ENCODE data around the gene TEX26. TPM values are rescaled to one million over a fixed set of nuclear protein-coding genes. Genes with fewer than 3 reads are reported as not detected.

TEX26 gene
- total RNA-seq, 2 donors from 2014 or later = not detected

DNA sequence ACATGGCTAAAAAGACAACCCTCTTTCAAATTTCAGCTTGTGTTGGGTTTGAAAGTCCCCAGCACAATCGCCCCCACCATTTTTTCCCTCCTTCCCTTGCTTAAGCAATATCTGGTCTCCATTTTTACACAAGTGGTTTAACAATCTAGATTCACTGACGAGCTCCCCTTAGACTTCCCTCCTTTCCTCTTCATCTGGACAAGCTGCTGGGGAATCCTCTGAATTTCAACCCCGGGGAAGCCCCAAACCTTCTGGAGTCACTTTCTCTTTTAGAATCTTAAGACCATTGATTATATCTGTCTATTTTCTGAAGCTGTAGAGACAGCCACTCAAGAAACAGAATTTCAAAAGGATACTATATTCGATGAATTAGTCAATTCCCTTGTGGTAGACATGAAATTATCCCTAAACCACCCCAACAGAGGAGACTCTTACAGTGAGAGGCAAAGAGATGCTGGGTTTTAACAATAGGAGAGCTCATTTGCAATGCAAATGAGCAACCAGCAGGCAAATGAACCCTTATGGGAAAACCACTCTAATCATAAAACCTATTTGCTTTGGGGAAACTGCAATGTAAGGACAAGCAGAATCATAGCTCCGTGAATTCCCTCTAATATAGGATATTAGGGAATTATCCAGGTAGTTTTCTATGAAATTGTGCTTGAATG is 78.9 kb downstream of the TEX26 start:
- TF ChIP-seq, protein P1, sequence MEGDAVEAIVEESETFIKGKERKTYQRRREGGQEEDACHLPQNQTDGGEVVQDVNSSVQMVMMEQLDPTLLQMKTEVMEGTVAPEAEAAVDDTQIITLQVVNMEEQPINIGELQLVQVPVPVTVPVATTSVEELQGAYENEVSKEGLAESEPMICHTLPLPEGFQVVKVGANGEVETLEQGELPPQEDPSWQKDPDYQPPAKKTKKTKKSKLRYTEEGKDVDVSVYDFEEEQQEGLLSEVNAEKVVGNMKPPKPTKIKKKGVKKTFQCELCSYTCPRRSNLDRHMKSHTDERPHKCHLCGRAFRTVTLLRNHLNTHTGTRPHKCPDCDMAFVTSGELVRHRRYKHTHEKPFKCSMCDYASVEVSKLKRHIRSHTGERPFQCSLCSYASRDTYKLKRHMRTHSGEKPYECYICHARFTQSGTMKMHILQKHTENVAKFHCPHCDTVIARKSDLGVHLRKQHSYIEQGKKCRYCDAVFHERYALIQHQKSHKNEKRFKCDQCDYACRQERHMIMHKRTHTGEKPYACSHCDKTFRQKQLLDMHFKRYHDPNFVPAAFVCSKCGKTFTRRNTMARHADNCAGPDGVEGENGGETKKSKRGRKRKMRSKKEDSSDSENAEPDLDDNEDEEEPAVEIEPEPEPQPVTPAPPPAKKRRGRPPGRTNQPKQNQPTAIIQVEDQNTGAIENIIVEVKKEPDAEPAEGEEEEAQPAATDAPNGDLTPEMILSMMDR (IDR thresholded peaks at IDR 0.05) = no peak
- no peak for TF ChIP-seq POLR2AphosphoS5 (IDR thresholded peaks at IDR 0.05)
- TF ChIP-seq POLR2A (IDR thresholded peaks at IDR 0.05) = no peak
- intact Hi-C loops (cut with DNase I) = no loop called here
- 76% methylated on average over 5 of the region's 5 CpGs for WGBS
- no peak for DNase-seq (ENCODE audit: low spot score)
- Histone ChIP-seq H3K27me3 (replicated peaks; ENCODE audit: insufficient read depth) (no peaks in the 10 kb centered on the region), H3K4me3 (no peak overlapping the region), H3K9me3 (no peaks in the 10 kb centered on the region), H3K36me3 (no peaks in the 10 kb centered on the region), H3K4me1 (replicated peaks) (no peaks in the 10 kb centered on the region), H3K27ac (no peak overlapping the region)

DNA sequence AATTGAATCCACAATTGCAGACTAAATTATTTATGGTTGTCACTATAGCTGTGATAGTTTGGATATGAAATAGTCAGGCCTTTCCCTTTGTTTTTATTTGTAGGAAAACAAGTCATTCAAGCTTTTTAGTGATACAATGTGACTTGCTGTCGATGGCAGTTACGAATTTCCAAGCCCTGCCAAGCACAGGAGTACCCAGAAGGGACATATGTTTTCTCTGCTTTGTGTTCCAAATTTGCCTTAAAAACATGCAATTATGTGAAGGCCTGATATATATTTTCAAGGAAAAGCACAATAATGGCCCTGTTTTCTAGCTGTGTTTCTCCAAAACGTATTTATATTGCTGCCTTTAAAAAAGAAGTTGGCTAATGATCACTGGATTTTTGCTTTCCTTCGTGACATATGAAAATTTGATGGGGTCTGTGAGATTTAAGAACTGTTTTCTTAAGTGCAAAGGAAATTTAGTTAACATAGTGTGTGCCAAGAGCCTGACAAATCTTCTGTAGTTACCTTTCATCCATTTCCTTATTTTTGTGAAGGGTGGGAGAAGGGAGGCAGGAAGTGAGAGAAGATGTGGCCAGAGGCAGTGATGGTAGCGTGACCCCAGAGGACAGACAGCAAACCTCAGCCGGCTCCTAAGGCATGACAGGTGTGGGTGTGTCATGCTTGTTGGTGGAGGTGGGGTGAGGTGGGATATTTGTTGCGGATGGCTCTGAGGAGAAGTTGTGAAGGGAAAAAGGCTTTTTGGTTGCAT is 79.6 kb downstream of the TEX26 start:
- Histone ChIP-seq H3K4me1 (replicated peaks) (no peaks in the 10 kb centered on the region), H3K27ac (no peak overlapping the region), H3K27me3 (replicated peaks; ENCODE audit: insufficient read depth) (no peaks in the 10 kb centered on the region), H3K9me3 (no peaks in the 10 kb centered on the region), H3K36me3 (no peaks in the 10 kb centered on the region), H3K4me3 (no peak overlapping the region)
- TF ChIP-seq POLR2AphosphoS5 (IDR thresholded peaks at IDR 0.05) (no peak), POLR2A (IDR thresholded peaks at IDR 0.05) (no peak)
- TF ChIP-seq, protein P1 (IDR thresholded peaks at IDR 0.05) = no peak
- DNase-seq (ENCODE audit: low spot score) = no peak
- WGBS = 52% methylated on average over 7 of the region's 7 CpGs
- intact Hi-C loops (cut with DNase I) = no loop called here

DNA sequence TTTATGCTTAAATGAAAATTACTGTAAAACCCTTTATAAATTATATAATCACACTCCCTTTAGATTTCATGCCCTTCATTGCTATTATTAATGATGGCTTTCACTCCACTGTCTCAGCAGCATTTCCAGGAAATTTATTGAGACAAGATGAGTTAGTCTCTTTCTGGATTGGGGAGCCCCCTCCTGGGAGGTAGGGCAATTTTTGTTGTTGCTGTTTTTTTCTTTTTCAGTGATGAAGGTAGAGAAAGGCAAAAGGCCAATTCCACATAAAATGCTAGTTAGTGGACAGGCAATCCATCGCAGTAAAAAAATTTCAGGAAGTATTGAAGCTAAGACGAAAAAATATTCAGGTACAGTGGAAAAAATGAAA is 80.2 kb downstream of the TEX26 start:
- Histone ChIP-seq H3K4me3 (no peak overlapping the region), H3K36me3 (no peaks in the 10 kb centered on the region), H3K9me3 (no peaks in the 10 kb centered on the region), H3K27me3 (replicated peaks; ENCODE audit: insufficient read depth) (no peaks in the 10 kb centered on the region), H3K27ac (no peak overlapping the region), H3K4me1 (replicated peaks) (no peaks in the 10 kb centered on the region)
- intact Hi-C loops (cut with DNase I) = no loop called here
- TF ChIP-seq, protein P1 (IDR thresholded peaks at IDR 0.05) = no peak
- TF ChIP-seq POLR2AphosphoS5 (IDR thresholded peaks at IDR 0.05) (no peak), POLR2A (IDR thresholded peaks at IDR 0.05) (no peak)
- no peak for DNase-seq (ENCODE audit: low spot score)
- WGBS = 49% methylated on average over 2 of the region's 2 CpGs

DNA sequence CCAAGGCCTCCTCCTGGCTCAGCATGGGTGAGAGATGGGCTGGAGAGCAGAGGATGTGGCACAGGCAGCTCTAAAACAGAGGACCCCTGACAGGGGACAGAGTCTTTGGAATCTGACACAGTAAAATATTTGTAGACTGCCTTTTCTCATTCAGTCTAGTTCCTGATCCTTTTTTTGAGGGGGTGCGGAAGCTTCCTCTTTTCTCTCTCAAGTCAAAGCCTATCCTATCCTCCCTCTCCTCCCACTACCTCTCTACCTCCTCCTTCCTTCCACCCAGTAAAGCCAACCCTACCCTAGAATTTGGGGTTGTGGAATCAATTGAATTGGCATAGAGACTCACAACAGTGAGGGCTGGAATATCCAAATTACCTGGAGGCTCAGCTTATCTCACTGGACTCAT is 82.0 kb downstream of the TEX26 start:
- no peak overlapping the region for H3K4me3 ChIP-seq
- TF ChIP-seq POLR2AphosphoS5 (IDR thresholded peaks at IDR 0.05) = no peak
- no peak for TF ChIP-seq POLR2A (IDR thresholded peaks at IDR 0.05)
- TF ChIP-seq, protein P1 (IDR thresholded peaks at IDR 0.05) = no peak
- no peaks in the 10 kb centered on the region for H3K4me1 ChIP-seq (replicated peaks)
- H3K36me3 ChIP-seq = no peaks in the 10 kb centered on the region
- H3K9me3 ChIP-seq = no peaks in the 10 kb centered on the region
- WGBS = 90% methylated on average over 1 of the region's 1 CpG
- intact Hi-C loops (cut with DNase I) = no loop called here
- no peak overlapping the region for H3K27ac ChIP-seq
- no peaks in the 10 kb centered on the region for H3K27me3 ChIP-seq (replicated peaks; ENCODE audit: insufficient read depth)
- no peak for DNase-seq (ENCODE audit: low spot score)

DNA sequence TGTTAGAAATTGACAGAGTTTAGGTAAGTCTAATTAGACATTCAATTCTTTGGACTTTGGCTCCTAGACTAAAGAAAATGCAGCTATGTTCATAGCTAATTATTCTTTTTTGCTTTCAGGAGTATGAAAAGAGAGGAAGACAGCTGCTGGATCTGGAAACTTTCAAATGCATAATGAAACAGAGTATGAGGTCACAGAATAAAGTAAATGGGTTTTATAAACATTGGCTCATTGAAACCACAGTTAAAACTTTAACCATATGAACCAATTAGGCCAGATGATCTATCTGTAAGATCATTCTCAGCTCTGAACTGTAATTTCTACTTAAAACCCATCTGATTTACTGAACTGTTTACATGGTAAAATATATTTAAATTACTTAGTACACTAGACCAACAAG is 82.7 kb downstream of the TEX26 start:
- intact Hi-C loops (cut with DNase I) = no loop called here
- Histone ChIP-seq H3K4me1 (replicated peaks) (no peaks in the 10 kb centered on the region), H3K36me3 (no peaks in the 10 kb centered on the region), H3K27ac (no peak overlapping the region), H3K9me3 (no peaks in the 10 kb centered on the region), H3K4me3 (no peak overlapping the region), H3K27me3 (replicated peaks; ENCODE audit: insufficient read depth) (no peaks in the 10 kb centered on the region)
- TF ChIP-seq POLR2A (IDR thresholded peaks at IDR 0.05) (no peak), POLR2AphosphoS5 (IDR thresholded peaks at IDR 0.05) (no peak)
- TF ChIP-seq, protein P1 (IDR thresholded peaks at IDR 0.05) = no peak
- no peak for DNase-seq (ENCODE audit: low spot score)
